Measurements from ENCODE around the gene XRRA1. TPM values are rescaled to one million over a fixed set of nuclear protein-coding genes. Genes with fewer than 3 reads are reported as not detected.

Gene XRRA1
- polyA plus RNA-seq, 4 donors: 0.27 to 18.2 (median 4.6) TPM

- H3K27ac ChIP-seq (ENCODE audit: low read depth in 1 of 3, low read length in 2 of 3): no peak overlapping the region
- FAIRE-seq: no peak
- H3K4me1 ChIP-seq (ENCODE audit: control insufficient read depth in 3 of 3, insufficient read depth in 2 of 3, low read depth in 1 of 3, low read length in 2 of 3): peaks cover 0 to 3% (median 2%) of the 10 kb centered on the region in 3 donors
- H3K4me3 ChIP-seq (ENCODE audit: low read depth in 1 of 3, low read length in 3 of 3): no peak overlapping the region
- peaks cover 0 to 14% (median 0%) of the 10 kb centered on the region in 3 donors for H3K36me3 ChIP-seq (ENCODE audit: control insufficient read depth in 3 of 3, insufficient read depth in 2 of 3, low read depth in 1 of 3, low read length in 3 of 3)
- no peaks in the 10 kb centered on the region for H3K9me3 ChIP-seq (ENCODE audit: control insufficient read depth in 2 of 2, insufficient read depth in 1 of 2, low read depth in 1 of 2, low read length in 1 of 2)
- no peaks in the 10 kb centered on the region for H3K27me3 ChIP-seq (ENCODE audit: control insufficient read depth in 3 of 3, insufficient read depth in 3 of 3, low read length in 3 of 3)
- DNase-seq: no peak
- 91 to 93% (median 92%) methylated on average over 1 of the region's 1 CpG for WGBS, 3 donors
These were observed 9.2 kb upstream of the XRRA1 start for GRCh38 chr11:74957937-74958629.

GRCh38 chr11:74956397-74957015 lies 7.6 kb upstream of the XRRA1 start:
- Histone ChIP-seq H3K36me3 (ENCODE audit: control insufficient read depth in 3 of 3, insufficient read depth in 2 of 3, low read depth in 1 of 3, low read length in 3 of 3) (peaks cover 0 to 12% (median 3%) of the 10 kb centered on the region in 3 donors), H3K9me3 (ENCODE audit: control insufficient read depth in 2 of 2, insufficient read depth in 1 of 2, low read depth in 1 of 2, low read length in 1 of 2) (no peaks in the 10 kb centered on the region), H3K4me1 (ENCODE audit: control insufficient read depth in 3 of 3, insufficient read depth in 2 of 3, low read depth in 1 of 3, low read length in 2 of 3) (peaks cover 0 to 9% (median 2%) of the 10 kb centered on the region in 3 donors), H3K27me3 (ENCODE audit: control insufficient read depth in 3 of 3, insufficient read depth in 3 of 3, low read length in 3 of 3) (no peaks in the 10 kb centered on the region), H3K4me3 (ENCODE audit: low read depth in 1 of 3, low read length in 3 of 3) (no peak overlapping the region), H3K27ac (ENCODE audit: low read depth in 1 of 3, low read length in 2 of 3) (no peak overlapping the region)
- WGBS, 3 donors: 54 to 81% (median 75%) methylated on average over 4 of the region's 4 CpGs
- DNase-seq (no peak), FAIRE-seq (no peak)

GRCh38 chr11:74954199-74954598 lies 5.3 kb upstream of the XRRA1 start:
- Histone ChIP-seq H3K36me3 (ENCODE audit: control insufficient read depth in 3 of 3, insufficient read depth in 2 of 3, low read depth in 1 of 3, low read length in 3 of 3) (peaks cover 0 to 8% (median 3%) of the 10 kb centered on the region in 3 donors), H3K9me3 (ENCODE audit: control insufficient read depth in 2 of 2, insufficient read depth in 1 of 2, low read depth in 1 of 2, low read length in 1 of 2) (no peaks in the 10 kb centered on the region), H3K27ac (ENCODE audit: low read depth in 1 of 3, low read length in 2 of 3) (peak overlapping the region in 1 of 3 donors; percentile 64), H3K27me3 (ENCODE audit: control insufficient read depth in 3 of 3, insufficient read depth in 3 of 3, low read length in 3 of 3) (no peaks in the 10 kb centered on the region), H3K4me3 (ENCODE audit: low read depth in 1 of 3, low read length in 3 of 3) (no peak overlapping the region), H3K4me1 (ENCODE audit: control insufficient read depth in 3 of 3, insufficient read depth in 2 of 3, low read depth in 1 of 3, low read length in 2 of 3) (peaks cover 8 to 18% (median 9%) of the 10 kb centered on the region in 3 donors)
- FAIRE-seq (no peak), DNase-seq (no peak)
- WGBS, 3 donors: 90 to 96% (median 91%) methylated on average over 1 of the region's 1 CpG

GRCh38 chr11:74953451-74953850 lies 4.6 kb upstream of the XRRA1 start:
- FAIRE-seq: no peak
- peaks cover 8 to 18% (median 9%) of the 10 kb centered on the region in 3 donors for H3K4me1 ChIP-seq (ENCODE audit: control insufficient read depth in 3 of 3, insufficient read depth in 2 of 3, low read depth in 1 of 3, low read length in 2 of 3)

GRCh38 chr11:74952752-74953151 lies 3.9 kb upstream of the XRRA1 start:
- no peak for FAIRE-seq
- H3K9me3 ChIP-seq (ENCODE audit: control insufficient read depth in 2 of 2, insufficient read depth in 1 of 2, low read depth in 1 of 2, low read length in 1 of 2): no peaks in the 10 kb centered on the region
- H3K27me3 ChIP-seq (ENCODE audit: control insufficient read depth in 3 of 3, insufficient read depth in 3 of 3, low read length in 3 of 3): no peaks in the 10 kb centered on the region
- 71 to 76% (median 76%) methylated on average over 2 of the region's 2 CpGs for WGBS, 3 donors
- peaks cover 0 to 8% (median 3%) of the 10 kb centered on the region in 3 donors for H3K36me3 ChIP-seq (ENCODE audit: control insufficient read depth in 3 of 3, insufficient read depth in 2 of 3, low read depth in 1 of 3, low read length in 3 of 3)
- DNase-seq: no peak
- no peak overlapping the region for H3K27ac ChIP-seq (ENCODE audit: low read depth in 1 of 3, low read length in 2 of 3)
- no peak overlapping the region for H3K4me3 ChIP-seq (ENCODE audit: low read depth in 1 of 3, low read length in 3 of 3)
- peaks cover 9 to 18% (median 12%) of the 10 kb centered on the region in 3 donors for H3K4me1 ChIP-seq (ENCODE audit: control insufficient read depth in 3 of 3, insufficient read depth in 2 of 3, low read depth in 1 of 3, low read length in 2 of 3)

More at GRCh38 chr11:74953451-74953850, 4.6 kb upstream of the XRRA1 start:
- Histone ChIP-seq H3K36me3 (ENCODE audit: control insufficient read depth in 3 of 3, insufficient read depth in 2 of 3, low read depth in 1 of 3, low read length in 3 of 3) (peaks cover 0 to 8% (median 3%) of the 10 kb centered on the region in 3 donors), H3K27me3 (ENCODE audit: control insufficient read depth in 3 of 3, insufficient read depth in 3 of 3, low read length in 3 of 3) (no peaks in the 10 kb centered on the region), H3K9me3 (ENCODE audit: control insufficient read depth in 2 of 2, insufficient read depth in 1 of 2, low read depth in 1 of 2, low read length in 1 of 2) (no peaks in the 10 kb centered on the region), H3K27ac (ENCODE audit: low read depth in 1 of 3, low read length in 2 of 3) (peak overlapping the region in 1 of 3 donors; percentile 30), H3K4me3 (ENCODE audit: low read depth in 1 of 3, low read length in 3 of 3) (no peak overlapping the region)
- DNase-seq: no peak
- 83 to 91% (median 84%) methylated on average over 5 of the region's 5 CpGs for WGBS, 3 donors

- no peak for FAIRE-seq
- Histone ChIP-seq H3K27ac (ENCODE audit: low read depth in 1 of 3, low read length in 2 of 3) (peak overlapping the region in 1 of 3 donors; percentile 38), H3K9me3 (ENCODE audit: control insufficient read depth in 2 of 2, insufficient read depth in 1 of 2, low read depth in 1 of 2, low read length in 1 of 2) (no peaks in the 10 kb centered on the region), H3K4me3 (ENCODE audit: low read depth in 1 of 3, low read length in 3 of 3) (no peak overlapping the region), H3K27me3 (ENCODE audit: control insufficient read depth in 3 of 3, insufficient read depth in 3 of 3, low read length in 3 of 3) (no peaks in the 10 kb centered on the region), H3K36me3 (ENCODE audit: control insufficient read depth in 3 of 3, insufficient read depth in 2 of 3, low read depth in 1 of 3, low read length in 3 of 3) (peaks cover 0 to 8% (median 3%) of the 10 kb centered on the region in 3 donors), H3K4me1 (ENCODE audit: control insufficient read depth in 3 of 3, insufficient read depth in 2 of 3, low read depth in 1 of 3, low read length in 2 of 3) (peaks cover 9 to 17% (median 12%) of the 10 kb centered on the region in 3 donors)
- no peak for DNase-seq
- 80 to 89% (median 81%) methylated on average over 8 of the region's 8 CpGs for WGBS, 3 donors
These were observed 2.3 kb upstream of the XRRA1 start for GRCh38 chr11:74951226-74951625.

GRCh38 chr11:74950374-74950969 lies 1.6 kb upstream of the XRRA1 start:
- Histone ChIP-seq H3K9me3 (ENCODE audit: control insufficient read depth in 2 of 2, insufficient read depth in 1 of 2, low read depth in 1 of 2, low read length in 1 of 2) (no peaks in the 10 kb centered on the region), H3K4me1 (ENCODE audit: control insufficient read depth in 3 of 3, insufficient read depth in 2 of 3, low read depth in 1 of 3, low read length in 2 of 3) (peaks cover 9 to 14% (median 12%) of the 10 kb centered on the region in 3 donors), H3K36me3 (ENCODE audit: control insufficient read depth in 3 of 3, insufficient read depth in 2 of 3, low read depth in 1 of 3, low read length in 3 of 3) (peaks cover 0 to 8% (median 3%) of the 10 kb centered on the region in 3 donors), H3K27ac (ENCODE audit: low read depth in 1 of 3, low read length in 2 of 3) (no peak overlapping the region), H3K27me3 (ENCODE audit: control insufficient read depth in 3 of 3, insufficient read depth in 3 of 3, low read length in 3 of 3) (no peaks in the 10 kb centered on the region), H3K4me3 (ENCODE audit: low read depth in 1 of 3, low read length in 3 of 3) (peak overlapping the region in 2 of 3 donors; percentile 98 to 99)
- DNase-seq: no peak
- WGBS, 3 donors: 67 to 75% (median 75%) methylated on average over 2 of the region's 2 CpGs
- FAIRE-seq: no peak

- peaks cover 9 to 14% (median 12%) of the 10 kb centered on the region in 3 donors for H3K4me1 ChIP-seq (ENCODE audit: control insufficient read depth in 3 of 3, insufficient read depth in 2 of 3, low read depth in 1 of 3, low read length in 2 of 3)
- H3K36me3 ChIP-seq (ENCODE audit: control insufficient read depth in 3 of 3, insufficient read depth in 2 of 3, low read depth in 1 of 3, low read length in 3 of 3): peaks cover 0 to 8% (median 3%) of the 10 kb centered on the region in 3 donors
- peak overlapping the region in 2 of 3 donors; percentile 84 to 85 for H3K27ac ChIP-seq (ENCODE audit: low read depth in 1 of 3, low read length in 2 of 3)
- FAIRE-seq (no peak), DNase-seq (peak; percentile 7 to 12)
- 0 to 1% (median 1%) methylated on average over 6 of the region's 6 CpGs for WGBS, 3 donors
- peak overlapping the region; percentile 63 to 99 (median 98) for H3K4me3 ChIP-seq (ENCODE audit: low read depth in 1 of 3, low read length in 3 of 3)
- no peaks in the 10 kb centered on the region for H3K27me3 ChIP-seq (ENCODE audit: control insufficient read depth in 3 of 3, insufficient read depth in 3 of 3, low read length in 3 of 3)
- no peaks in the 10 kb centered on the region for H3K9me3 ChIP-seq (ENCODE audit: control insufficient read depth in 2 of 2, insufficient read depth in 1 of 2, low read depth in 1 of 2, low read length in 1 of 2)
These were observed 854 bp upstream of the XRRA1 start for GRCh38 chr11:74949753-74950137.

Measured in small intestine (tissue), 7 donors.